ENCODE data around the gene JARID2. TPM values are rescaled to one million over a fixed set of nuclear protein-coding genes. Genes with fewer than 3 reads are reported as not detected.

Gene JARID2
- total RNA-seq, 4 donors from 2014 or later, result 6.6 to 8.1 (median 7.5) TPM

DNA sequence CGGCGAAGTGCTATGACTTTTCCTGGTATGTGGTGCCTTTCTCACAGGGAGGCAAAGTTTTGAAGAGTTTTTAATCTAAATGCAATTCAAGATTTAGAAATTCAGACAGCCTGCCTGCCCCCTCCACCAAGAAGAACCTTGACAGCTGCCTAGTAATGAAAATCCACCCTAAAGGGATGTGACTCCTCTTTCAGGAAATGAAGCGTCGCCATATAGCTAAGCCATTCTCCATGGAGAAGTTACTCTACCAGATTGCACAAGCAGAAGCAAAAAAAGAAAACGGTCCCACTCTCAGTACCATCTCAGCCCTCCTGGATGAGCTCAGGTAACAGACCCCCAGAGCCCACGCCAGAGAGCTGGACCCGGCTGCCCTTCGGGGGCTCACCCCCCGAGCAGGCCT, 266.9 kb downstream of the JARID2 start:
- no peak overlapping the region for H3K27ac ChIP-seq
- H3K4me3 ChIP-seq (replicated peaks in 1 of 3), result no peak overlapping the region
- no peak for DNase-seq
- intact Hi-C loops (cut with DNase I), result no loop called here
- TF ChIP-seq POLR2A (IDR thresholded peaks at IDR 0.05), result no peak
- TF ChIP-seq, protein P1, sequence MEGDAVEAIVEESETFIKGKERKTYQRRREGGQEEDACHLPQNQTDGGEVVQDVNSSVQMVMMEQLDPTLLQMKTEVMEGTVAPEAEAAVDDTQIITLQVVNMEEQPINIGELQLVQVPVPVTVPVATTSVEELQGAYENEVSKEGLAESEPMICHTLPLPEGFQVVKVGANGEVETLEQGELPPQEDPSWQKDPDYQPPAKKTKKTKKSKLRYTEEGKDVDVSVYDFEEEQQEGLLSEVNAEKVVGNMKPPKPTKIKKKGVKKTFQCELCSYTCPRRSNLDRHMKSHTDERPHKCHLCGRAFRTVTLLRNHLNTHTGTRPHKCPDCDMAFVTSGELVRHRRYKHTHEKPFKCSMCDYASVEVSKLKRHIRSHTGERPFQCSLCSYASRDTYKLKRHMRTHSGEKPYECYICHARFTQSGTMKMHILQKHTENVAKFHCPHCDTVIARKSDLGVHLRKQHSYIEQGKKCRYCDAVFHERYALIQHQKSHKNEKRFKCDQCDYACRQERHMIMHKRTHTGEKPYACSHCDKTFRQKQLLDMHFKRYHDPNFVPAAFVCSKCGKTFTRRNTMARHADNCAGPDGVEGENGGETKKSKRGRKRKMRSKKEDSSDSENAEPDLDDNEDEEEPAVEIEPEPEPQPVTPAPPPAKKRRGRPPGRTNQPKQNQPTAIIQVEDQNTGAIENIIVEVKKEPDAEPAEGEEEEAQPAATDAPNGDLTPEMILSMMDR (IDR thresholded peaks at IDR 0.05), result no peak
- H3K4me1 ChIP-seq, result peaks cover 0 to 4% of the 10 kb centered on the region in 2 donors
- H3K27me3 ChIP-seq, result no peaks in the 10 kb centered on the region
- no peaks in the 10 kb centered on the region for H3K9me3 ChIP-seq
- H3K36me3 ChIP-seq, result peaks cover 7 to 9% of the 10 kb centered on the region in 2 donors
- 89 to 98% methylated on average over 9 of the region's 9 CpGs for WGBS, 2 donors

DNA sequence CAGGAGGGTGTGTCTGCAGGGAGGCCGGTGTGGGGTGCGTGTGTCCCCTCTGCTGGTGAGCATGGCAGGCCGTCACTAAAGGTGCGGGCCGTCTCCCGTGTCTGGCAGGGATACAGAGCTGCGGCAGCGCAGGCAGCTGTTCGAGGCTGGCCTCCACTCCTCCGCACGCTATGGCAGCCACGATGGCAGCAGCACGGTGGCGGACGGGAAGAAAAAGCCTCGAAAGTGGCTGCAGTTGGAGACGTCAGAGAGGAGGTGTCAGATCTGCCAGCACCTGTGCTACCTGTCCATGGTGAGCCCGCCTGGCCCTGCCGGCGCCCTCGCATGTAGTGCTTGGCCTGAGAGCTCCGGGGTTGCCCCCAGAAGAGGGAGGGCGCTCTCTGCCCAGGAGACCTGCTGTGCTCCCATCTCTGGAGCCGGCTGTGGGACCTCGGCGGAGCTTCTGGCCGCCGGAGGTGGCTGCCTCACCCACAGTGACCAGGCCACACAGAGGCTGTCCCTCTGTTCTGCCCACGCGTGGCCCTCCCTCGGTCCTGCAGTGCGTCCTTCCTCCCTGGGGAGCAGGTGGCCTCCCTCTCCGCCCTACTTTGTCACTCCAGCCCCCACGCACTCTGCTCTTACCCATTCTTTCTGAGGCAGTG, 267.4 kb downstream of the JARID2 start:
- no peak for TF ChIP-seq POLR2A (IDR thresholded peaks at IDR 0.05)
- TF ChIP-seq, protein P1 (IDR thresholded peaks at IDR 0.05), result no peak
- no peaks in the 10 kb centered on the region for H3K9me3 ChIP-seq
- H3K36me3 ChIP-seq, result peaks cover 7 to 9% of the 10 kb centered on the region in 2 donors
- H3K27me3 ChIP-seq, result no peaks in the 10 kb centered on the region
- no peak overlapping the region for H3K27ac ChIP-seq
- H3K4me1 ChIP-seq, result peaks cover 0 to 4% of the 10 kb centered on the region in 2 donors
- no peak for DNase-seq
- intact Hi-C loops (cut with DNase I), result no loop called here
- no peak overlapping the region for H3K4me3 ChIP-seq (replicated peaks in 1 of 3)
- WGBS, 2 donors, result 94 to 95% methylated on average over 23 to 34 of the region's 34 CpGs

DNA sequence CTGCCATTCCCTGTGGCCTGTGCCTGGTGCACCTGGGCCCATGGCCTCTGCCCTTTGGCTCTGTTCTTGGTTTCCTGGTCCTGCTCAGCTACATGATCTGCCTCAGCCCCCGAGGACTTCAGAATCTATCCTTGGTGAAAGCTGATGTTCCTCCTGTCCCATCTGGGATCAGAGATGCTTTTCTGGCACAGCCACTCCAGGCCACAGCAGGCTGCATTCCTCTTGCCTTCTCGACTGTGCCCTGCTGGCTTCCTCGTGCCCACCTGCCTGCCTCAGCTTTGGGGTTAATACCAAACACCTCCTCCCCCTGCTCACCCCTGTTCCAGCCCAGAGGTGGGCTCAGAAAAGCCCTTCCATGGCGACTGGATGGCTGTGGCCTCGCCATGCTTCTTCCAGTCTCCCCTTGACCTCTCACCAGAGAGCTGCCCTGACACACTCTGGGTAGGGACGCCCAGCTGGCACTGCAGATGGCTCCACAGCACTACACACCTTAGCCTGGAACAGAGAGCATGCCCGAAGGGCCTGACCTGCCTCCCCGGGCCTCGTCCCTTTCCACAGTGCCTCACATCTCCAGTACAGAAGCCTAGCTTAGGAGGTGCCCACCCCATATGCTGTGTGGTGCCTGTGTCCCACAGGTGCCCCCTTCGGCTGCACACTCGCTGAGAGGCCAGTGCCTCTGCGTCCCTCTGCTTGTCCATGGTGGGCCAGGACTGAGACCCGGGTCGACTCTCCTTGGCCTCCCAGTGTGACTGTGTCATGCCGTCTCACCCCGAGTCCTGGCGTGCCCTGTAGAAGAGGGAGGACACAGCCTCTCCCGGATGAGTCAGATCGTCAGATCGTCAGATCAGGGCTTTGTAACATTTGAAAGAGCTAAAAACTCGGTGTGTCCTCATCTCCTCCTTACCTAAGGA, 268.2 kb downstream of the JARID2 start:
- H3K4me3 ChIP-seq (replicated peaks in 1 of 3), result no peak overlapping the region
- peaks cover 0 to 4% of the 10 kb centered on the region in 2 donors for H3K4me1 ChIP-seq
- no peaks in the 10 kb centered on the region for H3K27me3 ChIP-seq
- no peaks in the 10 kb centered on the region for H3K9me3 ChIP-seq
- peaks cover 7 to 9% of the 10 kb centered on the region in 2 donors for H3K36me3 ChIP-seq
- TF ChIP-seq, protein P1 (IDR thresholded peaks at IDR 0.05), result no peak
- TF ChIP-seq POLR2A (IDR thresholded peaks at IDR 0.05), result no peak
- intact Hi-C loops (cut with DNase I), result no loop called here
- WGBS, 2 donors, result 83 to 88% methylated on average over 16 to 18 of the region's 21 CpGs
- H3K27ac ChIP-seq, result no peak overlapping the region
- DNase-seq, result no peak

DNA sequence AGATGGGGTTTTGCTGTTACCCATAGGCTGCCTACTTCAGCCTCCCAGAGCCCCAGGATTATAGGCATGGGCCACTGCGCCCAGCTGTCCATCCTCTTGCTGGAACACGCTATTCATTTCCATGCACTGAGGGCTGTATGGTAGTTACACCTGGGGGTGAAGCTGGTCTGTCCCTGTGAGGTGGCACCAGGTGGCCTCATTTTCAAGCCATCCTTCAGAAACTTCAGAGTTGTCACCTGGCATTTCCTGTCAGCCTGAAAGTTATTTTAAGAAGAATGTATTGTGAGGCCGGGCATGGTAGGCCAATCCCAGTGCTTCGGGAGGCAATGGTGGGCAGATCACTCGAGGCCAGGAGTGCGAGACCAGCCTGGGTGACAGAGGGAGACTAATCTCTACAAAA, 269.4 kb downstream of the JARID2 start:
- Histone ChIP-seq H3K9me3 (no peaks in the 10 kb centered on the region), H3K4me3 (replicated peaks in 1 of 3) (no peak overlapping the region), H3K27me3 (no peaks in the 10 kb centered on the region), H3K36me3 (peaks cover 7 to 9% of the 10 kb centered on the region in 2 donors), H3K27ac (no peak overlapping the region), H3K4me1 (peaks cover 0 to 4% of the 10 kb centered on the region in 2 donors)
- no peak for TF ChIP-seq POLR2A (IDR thresholded peaks at IDR 0.05)
- TF ChIP-seq, protein P1 (IDR thresholded peaks at IDR 0.05), result no peak
- intact Hi-C loops (cut with DNase I), result no loop called here
- no peak for DNase-seq
- WGBS, 2 donors, result 93 to 97% methylated on average over 6 of the region's 6 CpGs

Data from thyroid gland (tissue), 4 donors.